Measurements from ENCODE around the gene TPK1.

TPK1 gene

GRCh38 chr7:144682581-144683280 lies 153.1 kb downstream of the TPK1 start:
- TF ChIP-seq CTCF (IDR thresholded peaks at IDR 0.05; ENCODE audit: low read depth, low read length), result no peak
- no peak overlapping the region for H3K4me3 ChIP-seq (replicated peaks in 1 of 2; ENCODE audit: low read depth in 2 of 2, low read length in 2 of 2)
- DNase-seq (ENCODE audit: low read depth in 2 of 2), result peak in 1 of 2 donors; percentile 1

- no peak for DNase-seq (ENCODE audit: low read depth in 2 of 2)
- no peak overlapping the region for H3K4me3 ChIP-seq (replicated peaks in 1 of 2; ENCODE audit: low read depth in 2 of 2, low read length in 2 of 2)
- no peak for TF ChIP-seq CTCF (IDR thresholded peaks at IDR 0.05; ENCODE audit: low read depth, low read length)
Measured at GRCh38 chr7:144676492-144676891, 159.4 kb downstream of the TPK1 start.

GRCh38 chr7:144674550-144674949 lies 161.3 kb downstream of the TPK1 start:
- DNase-seq (ENCODE audit: low read depth in 2 of 2), result no peak
- no peak overlapping the region for H3K4me3 ChIP-seq (replicated peaks in 1 of 2; ENCODE audit: low read depth in 2 of 2, low read length in 2 of 2)
- no peak for TF ChIP-seq CTCF (IDR thresholded peaks at IDR 0.05; ENCODE audit: low read depth, low read length)

- no peak overlapping the region for H3K4me3 ChIP-seq (replicated peaks in 1 of 2; ENCODE audit: low read depth in 2 of 2, low read length in 2 of 2)
- no peak for DNase-seq (ENCODE audit: low read depth in 2 of 2)
- no peak for TF ChIP-seq CTCF (IDR thresholded peaks at IDR 0.05; ENCODE audit: low read depth, low read length)
Measured at GRCh38 chr7:144672869-144673268, 163.0 kb downstream of the TPK1 start.

GRCh38 chr7:144671429-144671828 lies 164.4 kb downstream of the TPK1 start:
- no peak for DNase-seq (ENCODE audit: low read depth in 2 of 2)
- no peak for TF ChIP-seq CTCF (IDR thresholded peaks at IDR 0.05; ENCODE audit: low read depth, low read length)
- H3K4me3 ChIP-seq (replicated peaks in 1 of 2; ENCODE audit: low read depth in 2 of 2, low read length in 2 of 2), result no peak overlapping the region

- TF ChIP-seq CTCF (IDR thresholded peaks at IDR 0.05; ENCODE audit: low read depth, low read length), result no peak
- peak; percentile 48 to 69 for DNase-seq (ENCODE audit: low read depth in 2 of 2)
- H3K4me3 ChIP-seq (replicated peaks in 1 of 2; ENCODE audit: low read depth in 2 of 2, low read length in 2 of 2), result no peak overlapping the region
Measured at GRCh38 chr7:144670218-144670617, 165.6 kb downstream of the TPK1 start.

GRCh38 chr7:144668503-144668902 lies 167.3 kb downstream of the TPK1 start:
- no peak for TF ChIP-seq CTCF (IDR thresholded peaks at IDR 0.05; ENCODE audit: low read depth, low read length)
- no peak overlapping the region for H3K4me3 ChIP-seq (replicated peaks in 1 of 2; ENCODE audit: low read depth in 2 of 2, low read length in 2 of 2)
- DNase-seq (ENCODE audit: low read depth in 2 of 2), result no peak

Measured in cardiac fibroblast (primary cell).